Measurements from ENCODE around the gene CPNE5. TPM values are rescaled to one million over a fixed set of nuclear protein-coding genes. Genes with fewer than 3 reads are reported as not detected.

The CPNE5 gene
- total RNA-seq, 1 donor from 2014 or later = not detected

GRCh38 chr6:36742146-36742545 is 97.1 kb downstream of the CPNE5 start:
- Mint-ChIP-seq H3K36me3 (ENCODE audit: low read depth) (peaks cover 2% of the 10 kb centered on the region), H3K4me1 (ENCODE audit: low read depth) (no peaks in the 10 kb centered on the region), H3K27me3 (ENCODE audit: low read depth) (peaks cover 8% of the 10 kb centered on the region), H3K27ac (ENCODE audit: unreplicated experiment) (no peak overlapping the region), H3K4me3 (ENCODE audit: unreplicated experiment) (no peak overlapping the region), H3K9me3 (ENCODE audit: low read depth) (no peaks in the 10 kb centered on the region)
- no peak for DNase-seq (ENCODE audit: low spot score)
- TF ChIP-seq CTCF (IDR thresholded peaks at IDR 0.05) = no peak

- DNase-seq (ENCODE audit: low spot score) = no peak
- Mint-ChIP-seq H3K36me3 (ENCODE audit: low read depth) (no peaks in the 10 kb centered on the region), H3K4me1 (ENCODE audit: low read depth) (peaks cover 2% of the 10 kb centered on the region), H3K9me3 (ENCODE audit: low read depth) (no peaks in the 10 kb centered on the region), H3K27me3 (ENCODE audit: low read depth) (no peaks in the 10 kb centered on the region), H3K27ac (ENCODE audit: unreplicated experiment) (no peak overlapping the region), H3K4me3 (ENCODE audit: unreplicated experiment) (no peak overlapping the region)
- TF ChIP-seq CTCF (IDR thresholded peaks at IDR 0.05) = no peak
Measured at GRCh38 chr6:36740818-36741179, 98.4 kb downstream of the CPNE5 start.

- H3K4me1 Mint-ChIP-seq (ENCODE audit: low read depth) = peaks cover 8% of the 10 kb centered on the region
- TF ChIP-seq CTCF (IDR thresholded peaks at IDR 0.05) = no peak
- no peak for DNase-seq (ENCODE audit: low spot score)
Measured at GRCh38 chr6:36739947-36740817, 99.1 kb downstream of the CPNE5 start.

DNA sequence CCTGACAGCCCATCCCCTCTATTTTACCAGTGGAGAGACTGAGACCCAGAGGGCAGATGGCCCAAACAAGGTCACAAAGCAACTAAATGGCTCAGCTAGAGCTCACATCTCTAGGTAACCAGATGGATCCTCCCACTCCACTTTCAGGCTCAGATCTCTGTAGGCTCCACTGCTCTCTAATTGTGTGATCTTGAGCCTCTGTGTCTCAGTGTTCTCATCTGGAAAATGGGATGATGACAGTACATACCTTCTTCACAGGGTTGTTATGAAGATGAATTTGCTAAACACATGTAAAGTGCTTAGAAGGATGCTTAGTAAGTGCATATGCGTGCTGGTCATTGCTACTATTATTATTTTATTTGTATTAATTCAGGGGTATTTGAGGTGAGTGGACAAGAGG is 101.1 kb downstream of the CPNE5 start:
- H3K27me3 Mint-ChIP-seq (ENCODE audit: low read depth) = no peaks in the 10 kb centered on the region
- H3K36me3 Mint-ChIP-seq (ENCODE audit: low read depth) = no peaks in the 10 kb centered on the region
- no peak overlapping the region for H3K4me3 Mint-ChIP-seq (ENCODE audit: unreplicated experiment)
- no peak for TF ChIP-seq CTCF (IDR thresholded peaks at IDR 0.05)
- no peak overlapping the region for H3K27ac Mint-ChIP-seq (ENCODE audit: unreplicated experiment)
- peaks cover 13% of the 10 kb centered on the region for H3K4me1 Mint-ChIP-seq (ENCODE audit: low read depth)
- DNase-seq (ENCODE audit: low spot score) = no peak
- no peaks in the 10 kb centered on the region for H3K9me3 Mint-ChIP-seq (ENCODE audit: low read depth)

More at GRCh38 chr6:36739947-36740817, 99.1 kb downstream of the CPNE5 start:
- Mint-ChIP-seq H3K27ac (ENCODE audit: unreplicated experiment) (no peak overlapping the region), H3K9me3 (ENCODE audit: low read depth) (no peaks in the 10 kb centered on the region), H3K27me3 (ENCODE audit: low read depth) (no peaks in the 10 kb centered on the region), H3K4me3 (ENCODE audit: unreplicated experiment) (no peak overlapping the region), H3K36me3 (ENCODE audit: low read depth) (no peaks in the 10 kb centered on the region)

- H3K36me3 Mint-ChIP-seq (ENCODE audit: low read depth) = no peaks in the 10 kb centered on the region
- H3K27ac Mint-ChIP-seq (ENCODE audit: unreplicated experiment) = no peak overlapping the region
- H3K27me3 Mint-ChIP-seq (ENCODE audit: low read depth) = no peaks in the 10 kb centered on the region
- H3K4me1 Mint-ChIP-seq (ENCODE audit: low read depth) = peaks cover 13% of the 10 kb centered on the region
- TF ChIP-seq CTCF (IDR thresholded peaks at IDR 0.05) = no peak
- no peak overlapping the region for H3K4me3 Mint-ChIP-seq (ENCODE audit: unreplicated experiment)
- DNase-seq (ENCODE audit: low spot score) = no peak
- no peaks in the 10 kb centered on the region for H3K9me3 Mint-ChIP-seq (ENCODE audit: low read depth)
Measured at GRCh38 chr6:36737043-36737785, 102.0 kb downstream of the CPNE5 start.
